GM21717 (cell line): Measurements from ENCODE around the gene SV2C.
"Not testable (repeated sequence)": the region's sequence is repeated elsewhere in the genome, so short reads cannot be mapped to it uniquely, and the experiment has no call there.

Source experiments
- ATAC-seq: cut with Tn5 transposase; IDR thresholded peaks from one replicate; pipeline ENCODE4 v1.9.1; 2021; ENCODE audit warnings: mild to moderate bottlenecking, moderate library complexity; ENCODE audit not compliant: unreplicated experiment

SV2C gene

DNA sequence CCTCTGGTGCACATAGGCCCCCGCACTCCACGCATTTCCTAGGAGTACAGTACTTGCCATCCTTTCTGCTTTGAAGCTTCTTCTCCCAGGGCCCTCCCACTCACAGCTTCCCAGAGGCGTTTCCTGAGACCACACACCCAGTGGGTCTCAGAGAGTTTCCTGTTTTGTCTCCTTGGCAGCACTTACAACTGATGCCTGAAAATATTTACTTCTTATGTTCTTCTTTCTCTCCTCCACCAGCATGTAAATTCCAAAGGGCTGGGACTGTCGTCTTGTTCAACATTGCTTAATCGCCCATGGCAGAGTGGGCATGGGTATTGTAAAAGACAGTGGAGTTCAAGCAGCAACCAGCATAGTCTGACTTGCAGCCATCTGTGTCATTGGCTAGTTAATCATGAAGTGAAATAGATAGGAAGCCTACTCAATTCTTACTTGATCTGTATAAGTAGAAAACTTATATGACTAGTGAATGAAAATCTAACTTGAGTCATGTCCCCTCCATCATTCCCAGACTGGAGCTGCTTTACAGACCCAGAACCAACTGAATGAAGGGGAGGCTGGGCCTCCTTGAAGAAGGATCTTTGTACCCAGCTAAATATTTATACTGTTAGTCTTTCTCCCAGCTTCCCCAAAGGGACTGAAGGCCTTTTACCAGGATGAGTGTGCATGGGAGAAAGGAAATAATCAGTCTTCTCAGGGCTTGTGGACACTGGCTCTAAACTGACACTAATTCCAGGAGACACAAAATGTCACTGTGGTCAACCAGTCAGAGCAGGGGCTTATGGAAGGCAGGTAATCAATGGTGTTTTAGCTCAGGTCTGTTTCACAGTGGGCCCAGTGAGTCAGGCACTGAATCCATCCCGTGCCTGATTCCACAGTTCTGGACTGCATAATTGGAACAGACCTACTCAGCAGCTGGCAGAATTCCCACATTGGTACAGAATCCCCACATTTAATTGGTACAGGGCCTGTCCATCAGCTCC, 116.4 kb downstream of the SV2C start:
- no peak for ATAC-seq

DNA sequence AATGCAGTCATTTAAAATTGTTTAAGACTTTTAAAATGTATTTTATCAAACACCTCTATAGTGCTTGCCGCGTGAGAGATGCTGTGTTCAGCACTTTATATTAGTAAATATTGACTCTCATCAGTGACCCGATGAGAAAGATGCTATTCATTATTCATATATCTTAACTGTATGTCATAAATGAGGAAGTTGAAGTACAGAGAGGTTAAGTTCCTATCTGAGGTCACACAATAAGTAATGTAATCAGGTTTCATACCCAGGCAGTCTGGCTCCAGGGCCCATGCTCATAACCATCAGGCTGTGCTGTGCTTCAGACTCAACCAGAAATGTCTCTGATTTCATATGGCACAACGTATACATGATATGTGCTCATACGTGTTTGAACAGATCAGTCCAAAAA, 119.0 kb downstream of the SV2C start:
- no peak for ATAC-seq

DNA sequence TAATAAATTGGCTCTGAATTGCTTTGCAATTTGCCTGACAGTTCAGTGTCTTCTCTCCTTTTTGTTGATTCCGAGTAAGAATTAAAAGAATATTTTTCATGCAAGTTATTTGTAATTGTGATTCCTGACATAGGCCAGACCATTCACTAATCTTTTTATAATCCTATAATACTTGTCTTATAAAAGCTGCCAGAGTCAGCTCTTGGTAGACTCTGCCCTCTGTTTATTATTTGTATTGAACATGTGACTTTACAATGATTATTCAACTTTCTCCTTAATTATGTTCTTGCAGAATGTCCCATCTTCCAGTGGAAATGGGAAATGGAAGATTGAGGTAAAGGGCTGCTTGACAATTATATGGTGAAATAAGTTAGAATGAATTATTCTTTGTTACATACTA, 121.0 kb downstream of the SV2C start:
- ATAC-seq = no peak

DNA sequence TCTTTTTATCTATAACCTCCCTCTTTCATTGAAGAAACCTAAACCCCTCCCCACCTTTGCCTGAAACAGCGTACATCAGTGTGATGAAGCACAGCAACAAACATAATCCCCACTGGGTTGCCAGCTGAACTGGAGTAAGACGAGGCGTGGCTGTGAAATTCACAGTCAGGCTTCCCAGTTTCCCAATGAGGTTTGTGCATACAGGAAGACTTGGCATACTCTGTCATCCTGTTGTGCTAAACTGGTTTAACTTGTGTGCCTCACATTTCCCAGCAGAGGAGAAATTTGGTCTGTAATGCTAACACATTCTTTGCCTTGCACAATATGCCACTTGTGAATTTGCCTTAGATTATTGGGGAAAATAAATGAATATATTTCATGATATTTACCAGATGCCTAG, 121.5 kb downstream of the SV2C start:
- ATAC-seq = no peak

DNA sequence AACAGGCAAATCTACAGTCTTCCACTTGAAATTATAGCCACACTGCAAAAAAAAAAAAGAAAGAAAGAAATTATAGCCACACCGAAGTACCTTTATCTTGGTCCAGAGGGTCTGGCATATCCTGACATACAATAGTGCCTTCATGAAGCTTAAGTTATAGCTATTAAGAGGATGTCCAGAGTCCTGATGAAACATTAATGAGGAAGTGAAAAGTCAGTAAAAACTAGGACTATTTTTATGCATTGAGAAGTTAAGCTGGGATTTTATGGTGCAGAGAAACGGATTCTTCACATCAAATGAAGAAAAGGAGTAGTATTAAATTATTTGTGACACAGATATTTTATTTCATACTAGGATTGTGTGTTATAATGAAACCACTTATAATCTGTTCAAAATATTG, 123.9 kb downstream of the SV2C start:
- ATAC-seq = no peak

DNA sequence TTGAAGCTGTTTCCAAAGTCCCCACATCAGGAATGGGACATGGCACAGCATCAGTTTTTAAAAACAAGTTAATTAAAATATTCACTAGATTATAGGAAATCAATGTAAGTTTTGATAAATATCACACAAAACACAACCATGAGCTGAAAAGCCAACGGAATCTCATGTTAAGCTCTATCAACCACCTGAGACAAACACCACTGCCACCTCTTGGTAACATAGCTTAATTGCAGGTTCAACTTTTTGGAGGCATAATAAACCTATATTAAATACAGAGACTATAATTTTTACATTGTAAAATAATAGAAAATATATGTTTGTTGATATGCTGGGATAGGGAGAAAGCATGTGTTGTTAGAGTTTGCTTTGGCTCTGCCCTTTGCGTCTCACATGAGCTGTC, 126.1 kb downstream of the SV2C start:
- ATAC-seq = no peak

DNA sequence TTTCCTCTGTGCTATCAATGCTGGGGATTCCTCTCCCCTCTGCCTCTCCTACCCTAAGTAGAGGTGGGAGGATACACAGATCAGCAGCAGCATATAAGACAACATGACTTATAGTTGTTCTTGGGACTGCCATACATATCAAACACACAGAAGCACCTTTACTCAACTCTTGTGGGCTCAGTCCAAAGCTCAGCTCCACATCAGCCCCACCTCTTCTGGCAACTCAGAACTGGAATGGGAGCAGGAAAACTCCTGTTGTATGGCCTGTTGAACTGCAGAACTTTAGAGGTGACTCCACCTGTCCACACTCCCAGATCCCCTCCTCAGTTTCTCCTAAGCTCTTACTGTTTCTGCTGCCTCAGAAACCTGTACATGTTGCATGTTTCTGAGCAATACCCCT, 127.8 kb downstream of the SV2C start:
- ATAC-seq = no peak

DNA sequence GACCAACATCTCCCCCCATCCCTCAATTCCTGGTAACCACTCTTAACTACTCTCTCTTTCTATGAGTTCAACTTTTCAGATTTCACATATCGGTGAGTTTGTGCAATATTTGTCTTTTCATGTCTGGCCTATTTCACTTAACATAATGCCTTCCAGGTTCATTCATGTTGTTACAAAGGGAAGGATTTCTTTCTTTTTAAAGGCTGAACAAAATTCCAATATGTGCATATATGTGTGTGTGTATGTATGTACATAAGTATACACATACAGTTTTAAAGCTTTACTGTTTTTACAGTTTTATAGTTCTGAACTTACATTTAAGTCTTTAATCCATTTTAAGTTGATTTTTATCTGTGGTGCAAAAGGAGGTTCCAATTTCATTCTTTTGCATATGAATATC, 130.7 kb downstream of the SV2C start:
- no peak for ATAC-seq

DNA sequence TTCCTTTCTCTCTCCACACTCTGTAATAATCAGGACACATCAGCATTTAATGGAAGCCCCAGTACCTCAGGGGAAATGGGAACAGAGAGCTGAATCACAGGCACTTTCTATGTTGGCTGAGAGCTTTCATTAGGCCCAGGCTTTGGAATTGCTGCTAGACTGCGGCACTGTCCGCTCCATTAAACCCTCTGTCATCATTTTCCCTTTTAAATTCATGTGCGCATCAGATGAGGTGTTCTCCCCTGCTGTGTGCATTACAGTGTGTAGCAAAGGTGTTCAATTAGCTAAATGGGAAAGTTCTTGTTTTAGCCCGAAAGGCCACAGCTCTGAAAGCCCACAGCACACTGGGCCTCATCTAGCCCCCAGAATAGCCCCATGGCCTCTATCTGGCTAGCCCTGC, 133.6 kb downstream of the SV2C start:
- no peak for ATAC-seq

DNA sequence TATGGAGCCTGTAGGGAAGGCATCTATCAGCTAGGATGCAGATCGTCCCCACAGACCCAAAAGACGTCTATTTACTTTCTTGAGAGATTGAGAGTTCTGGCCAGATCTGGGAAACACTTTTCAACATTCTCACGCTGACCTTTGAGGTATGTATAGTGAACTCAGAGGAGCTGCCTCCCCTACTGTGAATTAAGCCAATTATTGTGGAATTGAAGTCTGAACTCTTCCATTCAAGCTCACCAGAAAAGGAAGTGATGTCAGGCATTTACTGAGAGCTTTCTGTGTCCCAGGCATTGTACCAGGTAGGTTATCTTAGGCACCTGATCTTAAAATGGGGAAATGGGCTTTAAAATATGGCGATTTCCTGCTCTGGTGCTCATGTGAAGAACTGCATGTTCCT, 136.5 kb downstream of the SV2C start:
- ATAC-seq = no peak

DNA sequence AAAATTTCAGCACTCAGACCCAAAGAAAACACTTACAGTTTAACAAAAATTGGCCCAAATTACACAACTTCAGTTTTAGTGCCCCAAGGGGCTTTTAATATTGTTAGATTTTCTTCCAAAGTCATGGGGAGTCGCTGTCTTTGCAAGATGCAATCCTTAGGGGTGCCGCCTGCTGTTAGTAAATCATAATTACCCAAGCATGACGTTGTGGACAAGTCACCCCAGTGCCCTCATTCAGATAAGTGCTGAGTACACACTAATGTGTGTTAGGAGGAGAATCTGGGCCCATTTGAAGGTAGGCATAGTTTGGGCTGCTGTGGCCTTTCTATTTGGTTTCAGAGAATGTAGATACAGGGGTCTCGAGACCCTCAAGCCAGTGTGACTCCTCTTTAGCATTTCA, 138.1 kb downstream of the SV2C start:
- no peak for ATAC-seq

DNA sequence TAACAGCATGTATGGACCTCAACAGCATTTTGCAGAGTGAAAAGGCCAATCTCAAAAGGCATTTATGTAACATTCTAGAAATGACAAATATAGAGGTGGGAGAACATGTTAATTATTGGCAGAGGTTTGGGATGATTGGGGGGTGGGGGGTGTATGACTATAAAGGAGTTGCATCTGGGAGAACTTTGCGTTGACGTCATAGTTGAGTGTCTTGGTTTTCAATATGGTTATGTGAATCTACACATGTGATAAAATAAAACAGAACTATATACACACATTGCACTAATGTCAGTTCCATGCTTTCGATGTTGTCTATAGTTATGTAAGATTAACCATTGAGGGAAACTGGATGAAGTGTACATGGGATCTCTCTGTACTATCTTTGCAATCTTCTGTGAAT, 139.1 kb downstream of the SV2C start:
- ATAC-seq = no peak

DNA sequence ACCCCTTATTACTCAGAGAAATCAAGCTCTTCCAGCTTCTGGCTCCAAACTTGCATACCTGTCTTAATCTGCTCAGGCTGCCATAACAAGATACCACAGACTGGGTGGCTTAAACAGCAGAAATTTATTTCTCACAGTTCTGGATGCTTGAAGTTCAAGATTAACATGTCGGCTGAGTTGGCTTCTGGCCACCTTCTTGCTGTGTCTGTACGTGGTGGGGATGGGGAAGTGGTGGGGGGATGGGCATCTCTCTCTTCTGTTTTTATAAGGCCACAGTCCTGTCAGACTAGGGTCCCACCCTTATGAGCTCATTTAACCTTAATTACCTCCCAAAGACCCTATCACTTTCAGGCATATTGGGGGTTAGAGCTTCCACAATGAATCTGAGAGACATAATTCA, 140.5 kb downstream of the SV2C start:
- no peak for ATAC-seq

DNA sequence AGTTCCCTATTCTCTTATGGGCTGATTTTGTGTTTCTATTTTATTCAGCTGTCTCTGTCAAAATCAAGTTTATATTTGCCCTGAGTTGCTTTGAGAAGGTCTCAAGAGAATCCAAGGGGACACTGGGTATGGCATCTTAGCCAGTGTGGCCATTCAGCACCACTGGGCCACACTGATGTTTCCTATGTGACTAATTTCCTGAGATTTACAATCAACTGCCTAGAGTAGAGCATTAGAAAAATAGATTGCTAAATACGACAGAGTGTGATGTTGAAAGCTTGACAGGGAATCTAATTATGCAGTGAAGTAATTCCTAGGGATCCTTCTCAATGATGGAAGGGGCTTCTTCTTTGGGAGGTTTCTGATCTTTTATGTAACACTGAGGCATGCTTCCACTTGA, 141.7 kb downstream of the SV2C start:
- no peak for ATAC-seq

DNA sequence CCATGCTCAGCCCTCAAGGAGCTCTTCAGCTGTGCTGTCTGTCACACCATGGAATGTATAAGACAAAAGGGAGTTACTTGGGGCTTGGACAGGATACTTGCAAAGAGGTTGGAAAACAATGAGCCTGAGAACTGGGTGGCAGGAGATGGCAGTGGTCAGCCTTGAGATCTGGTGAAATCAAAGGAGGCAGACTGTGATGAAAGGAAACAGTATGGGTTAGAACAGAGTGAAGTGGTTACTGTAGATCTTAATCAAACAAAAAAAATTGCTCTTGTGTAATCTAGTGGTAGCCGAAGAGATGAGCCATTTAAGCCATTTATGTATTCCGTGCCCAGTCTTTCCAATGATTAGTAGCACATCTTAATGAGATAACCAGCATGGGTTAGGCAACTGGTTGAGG, 142.2 kb downstream of the SV2C start:
- no peak for ATAC-seq

DNA sequence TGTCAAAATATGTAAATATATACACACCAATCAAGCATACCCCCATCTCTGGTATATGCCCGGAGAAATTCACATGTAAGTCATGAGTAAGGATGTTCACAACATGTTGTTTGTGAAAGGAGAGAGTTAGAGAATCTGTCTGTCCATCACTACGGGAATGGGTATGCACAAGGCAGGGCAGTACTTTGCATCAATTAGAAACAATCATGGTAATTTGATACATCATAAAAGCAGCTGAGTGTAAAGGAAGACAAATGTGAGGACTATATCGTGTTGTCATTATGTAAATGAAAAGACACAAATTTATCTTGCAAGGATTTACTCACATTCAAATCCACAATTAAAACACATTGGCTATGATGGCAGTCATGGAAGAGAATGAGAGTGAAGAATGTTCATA, 146.7 kb downstream of the SV2C start:
- no peak for ATAC-seq

DNA sequence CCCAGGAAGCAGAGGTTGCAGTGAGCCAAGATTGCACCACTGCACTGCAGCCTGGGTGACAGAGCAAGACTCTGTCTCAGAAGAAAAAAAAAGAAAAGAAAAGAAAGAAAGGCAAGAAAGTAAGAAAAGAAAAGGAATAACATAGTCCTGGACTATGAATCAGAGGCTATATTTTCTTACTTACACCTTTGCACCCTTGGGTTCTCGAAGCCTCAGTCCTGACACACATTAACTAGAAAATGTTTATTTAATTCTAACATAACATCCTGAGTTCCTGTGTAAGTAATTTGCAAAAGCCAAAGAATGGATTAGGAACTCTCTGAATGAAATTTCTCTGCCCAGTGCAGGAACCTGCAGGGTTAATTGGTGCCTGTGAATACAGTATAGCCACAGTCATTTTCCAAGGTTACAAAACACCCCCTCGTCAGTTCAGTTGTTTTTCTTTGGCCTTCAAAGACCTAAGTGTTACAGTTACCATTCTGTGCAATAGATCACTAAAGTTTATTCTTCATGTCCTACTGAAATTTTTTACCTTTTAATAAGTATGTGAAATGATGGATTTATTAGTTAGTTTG, 147.6 kb downstream of the SV2C start:
- ATAC-seq = no peak

DNA sequence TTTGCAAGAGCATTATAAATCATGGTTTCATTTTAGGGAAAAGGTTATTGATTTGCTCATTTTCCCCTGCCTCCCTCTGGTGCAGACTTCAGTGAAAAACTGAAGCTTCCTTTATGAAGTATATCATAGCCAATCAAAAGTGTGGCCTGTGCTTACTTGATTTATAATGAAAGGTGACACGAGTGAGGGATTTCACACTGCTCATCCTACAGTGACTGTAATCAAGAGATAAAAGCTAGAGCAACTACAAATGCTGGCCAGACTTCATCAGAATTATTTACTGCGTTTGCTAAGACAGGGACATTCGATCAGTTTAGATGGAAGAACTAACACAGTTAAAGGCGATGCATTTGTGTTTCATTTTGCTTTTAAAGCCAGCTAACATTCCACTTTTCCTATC, 151.5 kb downstream of the SV2C start:
- ATAC-seq = no peak

DNA sequence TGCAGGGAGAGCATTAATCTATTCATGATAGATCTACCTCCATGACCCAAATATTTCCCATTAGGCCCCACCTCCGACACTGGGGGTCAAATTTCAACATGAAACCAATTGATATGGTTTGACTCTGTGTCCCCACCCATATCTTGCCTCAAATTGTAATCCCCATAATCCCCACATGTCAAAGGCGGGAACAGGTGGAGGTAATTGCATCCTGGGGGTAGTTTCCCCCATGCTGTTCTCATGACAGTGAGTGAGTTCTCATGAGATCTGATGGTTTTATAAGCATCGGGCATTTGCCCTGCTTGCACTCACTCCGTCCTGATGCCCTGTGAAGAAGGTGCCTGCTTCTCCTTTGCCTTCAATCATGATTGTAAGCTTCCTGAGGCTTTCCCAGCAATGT, 153.5 kb downstream of the SV2C start:
- no peak for ATAC-seq

DNA sequence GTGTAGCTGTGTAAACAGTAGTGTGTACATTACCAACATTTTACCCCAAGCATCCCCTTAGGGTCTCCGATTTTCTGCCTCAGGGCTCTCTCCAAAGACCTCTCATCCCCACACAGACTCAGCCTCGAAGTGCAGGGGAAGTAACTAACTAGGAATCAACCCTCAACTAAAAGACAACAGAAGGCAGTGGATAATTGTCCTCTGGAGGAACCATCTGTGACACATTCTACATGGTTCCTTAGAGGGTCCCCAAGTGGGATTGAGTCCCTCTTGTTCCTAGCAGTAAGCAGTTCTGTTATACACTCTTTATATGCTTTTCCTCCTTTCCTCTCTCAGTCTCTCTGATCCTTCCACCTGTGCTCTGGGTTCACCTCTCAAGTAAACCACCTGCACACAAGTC, 157.2 kb downstream of the SV2C start:
- no peak for ATAC-seq

DNA sequence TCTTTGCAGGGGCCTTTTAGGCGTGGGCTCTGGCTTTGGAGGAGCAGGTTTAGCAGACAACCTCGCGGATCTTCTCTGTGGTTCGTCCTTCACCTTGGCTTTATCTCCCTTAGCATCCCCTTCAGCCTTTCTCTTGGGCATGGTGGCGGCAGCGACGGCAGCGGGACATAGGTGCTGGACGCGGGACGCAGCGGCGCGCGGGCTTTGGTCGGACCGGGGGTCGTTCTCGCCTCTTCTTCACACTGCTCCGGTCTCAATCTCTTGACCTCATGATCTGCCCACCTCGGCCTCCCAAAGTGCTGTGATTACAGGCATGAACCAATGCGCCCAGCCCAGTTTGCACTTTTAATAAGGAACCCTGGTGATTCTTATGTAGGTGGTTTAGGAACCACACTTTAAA, 159.0 kb downstream of the SV2C start:
- not testable (repeated sequence) for ATAC-seq

DNA sequence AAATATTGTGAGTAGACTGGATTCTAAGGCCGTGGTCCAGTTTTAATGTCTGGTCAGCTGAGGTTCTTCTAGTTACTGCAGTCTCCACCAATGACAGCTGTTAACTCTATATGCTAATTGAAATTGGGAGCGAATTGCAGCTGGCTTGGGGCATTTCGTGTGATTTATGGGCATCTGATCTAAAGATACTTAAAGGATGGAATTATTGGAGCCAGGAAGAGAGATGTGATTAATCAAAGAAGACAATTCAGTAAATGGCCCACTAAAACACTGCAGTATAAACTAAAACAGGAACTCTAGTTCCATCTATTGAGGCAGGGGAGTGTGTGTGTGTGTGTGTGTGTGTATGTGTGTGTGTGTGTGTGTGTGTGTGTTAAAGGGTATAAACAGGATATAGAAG, 162.4 kb downstream of the SV2C start:
- ATAC-seq = no peak

DNA sequence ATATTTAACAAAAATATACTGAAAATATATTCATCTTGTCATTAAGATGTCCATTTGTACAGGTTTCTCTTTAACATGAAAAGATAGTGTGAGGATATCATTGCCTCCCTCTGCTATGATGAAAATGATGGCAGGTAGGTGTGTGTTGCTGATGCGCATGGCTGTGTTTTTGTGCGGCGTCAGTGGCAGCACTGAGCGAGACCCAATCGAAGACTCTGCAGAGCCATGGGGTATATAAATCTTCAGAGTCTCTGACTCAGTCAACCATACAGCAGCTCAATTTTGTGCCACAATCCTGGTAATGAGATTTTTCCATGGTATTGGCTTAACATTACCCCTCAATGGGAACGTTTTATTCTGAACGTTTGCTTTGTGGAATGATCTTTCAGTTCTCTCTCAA, 166.4 kb downstream of the SV2C start:
- no peak for ATAC-seq
